Gastrocnemius medialis (tissue), 4 donors: ENCODE results near the gene EPB41L4A. TPM values are rescaled to one million over a fixed set of nuclear protein-coding genes. Genes with fewer than 3 reads are reported as not detected.

Experiments used
- ATAC-seq, 2 donors: fragments of 150-250 bp; one replicate each; pipeline ENCODE4 v1.9.1; 2016
- DNase-seq, 2 donors: peaks; one replicate each; pipeline ENCODE4 v3.0.0-alpha.2; 2019
- H3K27ac ChIP-seq, 4 donors: fragments of 200-600 bp; sonication (generic); 1 replicate in 1 of 4; 2 replicates in 3 of 4; pipeline ENCODE4 v1.5.1; 2016 to 2018; ENCODE audit warnings: mild to moderate bottlenecking in 2 of 4, moderate library complexity in 1 of 4
- H3K27me3 ChIP-seq, 3 donors: fragments of 200-600 bp; sonication (generic) in 2 of 3; 1 replicate in 1 of 3; 2 replicates in 2 of 3; pipeline versions ENCODE4 v1.5.1 to v1.6.0; 2016 to 2019; ENCODE audit warnings: mild to moderate bottlenecking in 1 of 3, moderate library complexity in 1 of 3
- H3K36me3 ChIP-seq, 2 donors: fragments of 200-600 bp; sonication (generic) in 1 of 2; one replicate each; pipeline ENCODE4 v1.5.1; 2017 to 2018
- H3K4me1 ChIP-seq, 2 donors: fragments of 200-600 bp; sonication (generic) in 1 of 2; one replicate each; pipeline ENCODE4 v1.5.1; 2016 to 2017; ENCODE audit warnings: mild to moderate bottlenecking in 2 of 2
- H3K4me3 ChIP-seq, 4 donors: fragments of 200-600 bp; sonication (generic) in 3 of 4; 1 replicate in 1 of 4; 2 replicates in 3 of 4; pipeline ENCODE4 v1.5.1; 2016 to 2019; ENCODE audit warnings: mild to moderate bottlenecking in 2 of 4
- H3K9me3 ChIP-seq, 3 donors: fragments of 200-600 bp; sonication (generic) in 2 of 3; 1 replicate in 1 of 3; 2 replicates in 2 of 3; pipeline ENCODE4 v1.5.1; 2016 to 2019
- POLR2A ChIP-seq, 2 donors: fragments of 450-650 bp; IDR thresholded peaks; one replicate each; pipeline ENCODE4 v1.6.1; 2017; ENCODE audit warnings: antibody characterized with exemption in 2 of 2, mild to moderate bottlenecking in 2 of 2, moderate library complexity in 2 of 2
- in situ Hi-C, 4 donors: fragments of 200-750 bp; cut with MboI; loops; one replicate each; pipeline versions ENCODE4 v1.15.0 to v1.8.0; 2017; ENCODE audit warnings: low sequenced_read_pairs in 4 of 4
- intact Hi-C: fragments of 100-400 bp; cut with DNase I; formaldehyde crosslinking; loops from one replicate; pipeline ENCODE4 v1.15.1; 2023; ENCODE audit warnings: low total_unique reads
- total RNA-seq, 4 donors: library from RNA; depleted of rRNA; stranded (reverse); fragments of >200 nt; gene quantifications; one replicate each; pipeline versions ENCODE4 v1.1.0 to v1.2.3, GENCODE V29; 2016
- TF ChIP-seq, protein P1 (sequence below), 5 experiments: fragments of 450-650 bp in 3 of 5; fragments of 200-600 bp in 2 of 5; sonication (generic) in 2 of 5; IDR thresholded peaks in 4 of 5; conservative IDR thresholded peaks in 1 of 5; 1 replicate in 4 of 5; 2 replicates in 1 of 5; pipeline ENCODE4 v1.5.1; 2016 to 2019; ENCODE audit warnings: antibody characterized with exemption in 5 of 5, mild to moderate bottlenecking in 3 of 5, moderate library complexity in 3 of 5

EPB41L4A gene
- total RNA-seq, 4 donors from 2014 or later = 1.8 to 10.6 (median 3.8) TPM

DNA sequence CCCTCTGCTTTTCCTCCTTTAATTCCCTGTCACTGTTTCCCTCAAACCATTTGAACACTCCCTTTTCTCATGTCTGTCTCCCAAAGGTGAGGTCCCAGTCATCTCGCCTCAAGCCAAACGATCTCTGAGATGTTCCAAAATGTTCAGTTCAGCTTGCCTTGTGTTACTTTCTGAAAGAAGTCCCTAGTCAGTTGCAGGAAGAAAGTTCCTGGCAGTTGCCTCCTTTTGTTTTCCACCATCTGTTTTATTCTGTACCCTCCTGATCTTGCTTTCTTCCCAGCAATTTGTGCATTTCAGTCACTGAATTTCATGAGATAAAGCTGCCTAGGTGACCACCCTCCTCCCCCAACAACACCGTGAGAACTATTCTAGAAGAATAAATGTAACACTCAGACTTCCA is 277.5 kb downstream of the EPB41L4A start:
- H3K4me1 ChIP-seq = peaks cover 14% of the 10 kb centered on the region in 2 donors
- no peak for TF ChIP-seq POLR2A (IDR thresholded peaks at IDR 0.05)
- TF ChIP-seq, protein P1, sequence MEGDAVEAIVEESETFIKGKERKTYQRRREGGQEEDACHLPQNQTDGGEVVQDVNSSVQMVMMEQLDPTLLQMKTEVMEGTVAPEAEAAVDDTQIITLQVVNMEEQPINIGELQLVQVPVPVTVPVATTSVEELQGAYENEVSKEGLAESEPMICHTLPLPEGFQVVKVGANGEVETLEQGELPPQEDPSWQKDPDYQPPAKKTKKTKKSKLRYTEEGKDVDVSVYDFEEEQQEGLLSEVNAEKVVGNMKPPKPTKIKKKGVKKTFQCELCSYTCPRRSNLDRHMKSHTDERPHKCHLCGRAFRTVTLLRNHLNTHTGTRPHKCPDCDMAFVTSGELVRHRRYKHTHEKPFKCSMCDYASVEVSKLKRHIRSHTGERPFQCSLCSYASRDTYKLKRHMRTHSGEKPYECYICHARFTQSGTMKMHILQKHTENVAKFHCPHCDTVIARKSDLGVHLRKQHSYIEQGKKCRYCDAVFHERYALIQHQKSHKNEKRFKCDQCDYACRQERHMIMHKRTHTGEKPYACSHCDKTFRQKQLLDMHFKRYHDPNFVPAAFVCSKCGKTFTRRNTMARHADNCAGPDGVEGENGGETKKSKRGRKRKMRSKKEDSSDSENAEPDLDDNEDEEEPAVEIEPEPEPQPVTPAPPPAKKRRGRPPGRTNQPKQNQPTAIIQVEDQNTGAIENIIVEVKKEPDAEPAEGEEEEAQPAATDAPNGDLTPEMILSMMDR (IDR thresholded peaks at IDR 0.05 in 4 of 5, conservative IDR thresholded peaks at IDR 0.05 in 1 of 5) = no peak
- in situ Hi-C loops = loop anchor here (5.0 to 25.0 kb wide), 6 partner anchors 279 to 979 kb away; partner anchors contain the start of gene NREP (in 2 of the 4)
- ATAC-seq = no peak
- no peaks in the 10 kb centered on the region for H3K27me3 ChIP-seq
- intact Hi-C loops = loop anchor here (10.0 kb wide), 1 partner anchor 457 kb away; no protein-coding TSS in a partner anchor
- H3K4me3 ChIP-seq = no peak overlapping the region
- no peaks in the 10 kb centered on the region for H3K9me3 ChIP-seq
- no peak overlapping the region for H3K27ac ChIP-seq
- no peaks in the 10 kb centered on the region for H3K36me3 ChIP-seq
- no peak for DNase-seq

DNA sequence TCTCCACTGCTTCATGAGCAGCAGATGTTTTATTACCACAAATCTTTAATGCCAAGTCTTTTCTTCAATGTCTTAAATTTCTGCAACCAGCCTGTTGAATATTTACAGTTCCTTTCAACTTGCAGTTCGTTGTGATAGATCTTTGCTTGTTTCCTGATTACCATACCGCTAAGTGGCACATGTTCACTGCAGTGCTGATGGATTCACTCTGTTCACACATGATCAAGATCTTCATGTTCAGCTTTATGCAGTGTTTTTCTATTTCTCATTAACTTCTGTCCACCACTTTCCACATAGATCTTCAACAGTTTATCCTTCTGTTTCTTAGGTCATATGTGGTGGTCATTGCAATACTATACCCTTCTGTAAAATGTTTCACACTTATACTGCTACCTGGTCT is 280.6 kb downstream of the EPB41L4A start:
- in situ Hi-C loops = loop anchor here in 3 of 4 donors (25.0 kb wide), 2 partner anchors 276 to 976 kb away; no protein-coding TSS in a partner anchor
- Histone ChIP-seq H3K9me3 (no peaks in the 10 kb centered on the region), H3K4me1 (peaks cover 4 to 6% of the 10 kb centered on the region in 2 donors), H3K27me3 (no peaks in the 10 kb centered on the region), H3K27ac (no peak overlapping the region), H3K4me3 (no peak overlapping the region), H3K36me3 (no peaks in the 10 kb centered on the region)
- ATAC-seq (no peak), DNase-seq (no peak)
- intact Hi-C loops = no loop called here
- TF ChIP-seq, protein P1 (IDR thresholded peaks at IDR 0.05 in 4 of 5, conservative IDR thresholded peaks at IDR 0.05 in 1 of 5) = no peak
- no peak for TF ChIP-seq POLR2A (IDR thresholded peaks at IDR 0.05)

DNA sequence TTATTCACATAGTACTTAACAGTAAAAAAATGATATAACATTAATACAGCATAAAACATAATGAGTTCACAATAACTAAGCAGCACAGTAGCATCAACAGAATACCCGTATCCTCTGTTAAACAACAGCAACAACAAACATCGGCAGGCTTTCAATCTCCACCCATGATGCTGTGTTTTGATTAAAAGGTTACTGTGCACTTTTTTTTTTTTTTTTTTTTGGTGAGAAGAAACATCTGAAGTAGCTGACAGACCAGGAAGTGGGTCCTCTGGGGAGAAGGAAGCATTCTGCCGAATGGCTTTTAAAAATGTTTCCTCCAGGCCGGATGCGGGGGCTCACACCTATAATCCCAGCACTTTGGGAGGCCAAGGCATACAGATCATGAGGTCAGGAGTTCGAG is 282.3 kb downstream of the EPB41L4A start:
- ATAC-seq = no peak
- Histone ChIP-seq H3K9me3 (no peaks in the 10 kb centered on the region), H3K27ac (no peak overlapping the region), H3K27me3 (no peaks in the 10 kb centered on the region), H3K4me1 (no peaks in the 10 kb centered on the region), H3K36me3 (no peaks in the 10 kb centered on the region), H3K4me3 (no peak overlapping the region)
- intact Hi-C loops = no loop called here
- in situ Hi-C loops = loop anchor here in 3 of 4 donors (25.0 kb wide), 2 partner anchors 274 to 974 kb away; no protein-coding TSS in a partner anchor
- no peak for TF ChIP-seq POLR2A (IDR thresholded peaks at IDR 0.05)
- TF ChIP-seq, protein P1 (IDR thresholded peaks at IDR 0.05 in 4 of 5, conservative IDR thresholded peaks at IDR 0.05 in 1 of 5) = no peak
- no peak for DNase-seq

DNA sequence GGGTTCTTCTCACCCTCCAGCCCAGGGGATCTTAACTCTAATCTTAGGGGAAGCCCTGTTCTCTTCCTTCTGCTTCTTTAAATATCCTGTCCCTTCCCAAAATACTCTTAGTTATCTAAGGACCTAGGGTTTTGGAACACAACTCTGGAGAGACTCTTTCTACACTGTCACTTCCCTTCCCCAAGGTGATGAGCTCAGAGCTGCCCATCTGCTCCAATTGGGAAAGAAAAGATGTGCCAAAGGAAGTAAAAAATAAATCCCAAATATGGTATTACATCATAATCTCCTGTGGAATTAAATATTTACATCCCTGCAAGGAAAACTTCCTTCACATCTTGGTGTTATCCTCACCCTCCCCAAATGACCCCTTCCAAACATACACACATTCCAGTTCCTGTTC is 291.2 kb downstream of the EPB41L4A start:
- Histone ChIP-seq H3K36me3 (no peaks in the 10 kb centered on the region), H3K4me3 (no peak overlapping the region), H3K27me3 (no peaks in the 10 kb centered on the region), H3K27ac (no peak overlapping the region), H3K4me1 (no peaks in the 10 kb centered on the region), H3K9me3 (no peaks in the 10 kb centered on the region)
- ATAC-seq = no peak
- intact Hi-C loops = no loop called here
- DNase-seq = no peak
- TF ChIP-seq, protein P1 (IDR thresholded peaks at IDR 0.05 in 4 of 5, conservative IDR thresholded peaks at IDR 0.05 in 1 of 5) = no peak
- no peak for TF ChIP-seq POLR2A (IDR thresholded peaks at IDR 0.05)
- in situ Hi-C loops = loop anchor here in 3 of 4 donors (25.0 kb wide), 2 partner anchors 266 to 966 kb away; no protein-coding TSS in a partner anchor

DNA sequence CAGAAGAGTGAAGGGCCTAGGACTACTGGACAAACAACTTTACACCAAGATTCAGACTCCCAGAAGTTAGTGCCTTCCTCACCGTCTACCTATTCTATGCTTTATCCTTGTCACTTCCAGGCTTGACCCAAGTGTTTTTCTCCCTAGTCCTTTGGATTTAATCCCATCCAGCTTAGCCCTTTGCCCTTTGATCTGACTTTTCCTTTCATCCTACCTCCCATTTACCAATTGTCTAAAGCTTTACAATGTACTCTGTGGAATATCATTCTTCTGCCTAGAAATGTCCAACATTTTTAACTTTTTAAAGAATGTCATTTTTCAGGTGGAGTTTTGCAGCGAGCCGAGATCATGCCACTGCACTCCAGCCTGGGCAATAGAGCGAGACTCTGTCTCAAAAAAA is 292.1 kb downstream of the EPB41L4A start:
- intact Hi-C loops (no loop called here), in situ Hi-C loops (loop anchor here in 3 of 4 donors (25.0 kb wide), 2 partner anchors 265 to 965 kb away; no protein-coding TSS in a partner anchor)
- no peak for ATAC-seq

More for the DNA sequence above, 292.1 kb downstream of the EPB41L4A start:
- DNase-seq = no peak
- H3K4me3 ChIP-seq = no peak overlapping the region
- H3K27me3 ChIP-seq = no peaks in the 10 kb centered on the region
- TF ChIP-seq, protein P1 (IDR thresholded peaks at IDR 0.05 in 4 of 5, conservative IDR thresholded peaks at IDR 0.05 in 1 of 5) = no peak
- no peaks in the 10 kb centered on the region for H3K4me1 ChIP-seq
- H3K36me3 ChIP-seq = no peaks in the 10 kb centered on the region
- H3K27ac ChIP-seq = no peak overlapping the region
- H3K9me3 ChIP-seq = no peaks in the 10 kb centered on the region
